Activated naive CD4-positive, alpha-beta T cell treated with anti-CD3 and anti-CD28 coated beads, Interleukin-2, amount 10 ng/mL, durations not matched to agents 7 days and 5 days (primary cell): ENCODE measurements around the gene CDH6.

Experiments
- CTCF ChIA-PET: fragments of 350-600 bp; sonication (Branson Sonifier 250); formaldehyde crosslinking; loops from one replicate; lab custom pipeline; 2021; ENCODE audit warnings: antibody characterized with exemption; lab: Charles Lee
- DNase-seq: peaks from one replicate; pipeline ENCODE4 v3.0.0-alpha.2; 2020
- H3K27ac Mint-ChIP-seq: one replicate; pipeline ENCODE4 v1.8.0; 2021; ENCODE audit warnings: mild to moderate bottlenecking, moderate library complexity, mixed read lengths
- H3K27me3 Mint-ChIP-seq: one replicate; pipeline ENCODE4 v1.8.0; 2021; ENCODE audit warnings: mild to moderate bottlenecking, mixed read lengths
- H3K36me3 Mint-ChIP-seq: one replicate; pipeline ENCODE4 v1.8.0; 2021; ENCODE audit warnings: mixed read lengths
- H3K4me1 Mint-ChIP-seq: one replicate; pipeline ENCODE4 v1.8.0; 2021; ENCODE audit warnings: mixed read lengths
- H3K4me3 Mint-ChIP-seq: one replicate; pipeline ENCODE4 v1.8.0; 2021; ENCODE audit warnings: mild to moderate bottlenecking, moderate library complexity, mixed read lengths
- H3K9me3 Mint-ChIP-seq: one replicate; pipeline ENCODE4 v1.8.0; 2021; ENCODE audit warnings: mixed read lengths

Gene CDH6

DNA sequence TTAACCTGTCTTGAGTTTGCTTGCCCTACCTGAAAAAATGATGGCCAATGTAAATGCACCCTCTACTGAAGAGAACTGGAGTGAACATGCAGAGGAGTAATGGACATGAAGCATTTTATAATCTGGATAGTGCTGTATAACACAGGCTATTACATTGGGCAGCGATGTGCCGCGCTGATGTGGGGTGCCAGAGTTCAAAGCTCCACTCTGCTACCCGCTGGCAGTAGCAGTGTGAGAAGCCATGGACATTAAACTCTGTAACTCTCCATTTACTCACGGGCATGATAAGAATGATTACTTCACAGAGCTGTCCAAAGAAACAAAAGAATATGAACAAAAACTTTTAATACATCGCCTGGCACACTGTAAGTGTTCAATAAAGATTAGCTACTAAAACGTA lies 7.5 kb upstream of the CDH6 start:
- no peaks in the 10 kb centered on the region for H3K27me3 Mint-ChIP-seq
- H3K4me1 Mint-ChIP-seq: no peaks in the 10 kb centered on the region
- H3K27ac Mint-ChIP-seq: no peak overlapping the region
- no peaks in the 10 kb centered on the region for H3K36me3 Mint-ChIP-seq
- CTCF ChIA-PET: interaction anchor here (0.6 to 1.8 kb wide), 3 partner anchors 28 to 205 kb away, joined by 3 to 6 read pairs (median 5); no protein-coding TSS in a partner anchor
- no peak for DNase-seq
- H3K4me3 Mint-ChIP-seq: no peak overlapping the region
- H3K9me3 Mint-ChIP-seq: no peaks in the 10 kb centered on the region

DNA sequence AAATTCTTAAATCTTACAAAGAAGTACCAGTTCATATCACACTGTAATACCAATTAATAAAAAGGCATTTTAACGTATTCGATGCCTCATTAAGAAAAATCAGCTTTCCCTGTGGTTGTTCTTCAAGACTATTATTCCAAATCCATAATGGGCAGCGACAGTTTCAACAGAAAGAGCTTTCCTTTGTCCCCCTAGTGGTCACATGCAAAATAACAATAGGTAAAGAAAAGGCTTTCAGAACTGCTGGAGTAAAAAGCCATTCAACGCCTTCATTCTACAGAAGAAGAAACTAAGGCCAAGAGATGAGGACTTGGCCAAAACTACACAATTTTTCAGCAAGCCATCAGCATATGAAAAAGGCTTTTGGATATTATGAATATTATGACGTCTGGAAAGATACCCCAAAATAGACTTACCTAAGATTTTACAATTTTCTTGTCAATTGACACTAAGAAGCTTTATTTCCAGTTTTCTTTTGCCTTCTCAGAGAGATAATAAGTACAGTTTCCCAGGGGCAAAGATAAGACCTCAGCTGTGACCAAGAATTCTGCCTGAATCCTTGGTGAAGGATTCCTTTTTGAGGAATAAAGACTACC lies 6.7 kb upstream of the CDH6 start:
- Mint-ChIP-seq H3K27ac (no peak overlapping the region), H3K4me1 (no peaks in the 10 kb centered on the region), H3K36me3 (no peaks in the 10 kb centered on the region), H3K4me3 (no peak overlapping the region), H3K9me3 (no peaks in the 10 kb centered on the region), H3K27me3 (no peaks in the 10 kb centered on the region)
- no peak for DNase-seq
- CTCF ChIA-PET: interaction anchor here (0.9 to 1.8 kb wide), 2 partner anchors 28 to 45 kb away, joined by 3 to 6 read pairs; no protein-coding TSS in a partner anchor

- Mint-ChIP-seq H3K4me1 (no peaks in the 10 kb centered on the region), H3K27me3 (peaks cover 5% of the 10 kb centered on the region), H3K9me3 (no peaks in the 10 kb centered on the region), H3K4me3 (no peak overlapping the region), H3K36me3 (no peaks in the 10 kb centered on the region), H3K27ac (no peak overlapping the region)
- CTCF ChIA-PET: no interaction called here
- no peak for DNase-seq
These were observed 5.9 kb upstream of the CDH6 start for GRCh38 chr5:31187591-31187990.

DNA sequence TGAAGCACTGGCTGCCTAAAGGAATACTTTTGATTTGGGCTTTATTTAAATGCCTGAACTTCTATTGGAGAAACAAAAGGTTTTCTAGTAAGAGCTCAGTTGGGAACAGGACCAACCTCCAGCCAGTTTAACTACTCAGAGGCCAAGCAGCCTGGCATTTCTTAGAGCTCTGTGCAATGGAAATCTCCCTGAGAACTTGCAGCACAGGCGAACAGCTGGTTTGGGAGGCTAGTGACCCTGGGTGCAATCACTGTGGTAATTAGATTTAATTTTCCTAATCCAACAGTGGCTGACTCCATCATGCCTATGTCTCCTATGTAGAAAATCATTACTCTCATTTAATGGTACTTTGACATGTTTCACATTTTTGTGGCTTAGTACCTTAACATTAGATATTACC lies 1.0 kb upstream of the CDH6 start:
- DNase-seq: no peak
- no peak overlapping the region for H3K27ac Mint-ChIP-seq
- peaks cover 1% of the 10 kb centered on the region for H3K36me3 Mint-ChIP-seq
- peaks cover 40% of the 10 kb centered on the region for H3K27me3 Mint-ChIP-seq
- CTCF ChIA-PET: no interaction called here
- H3K9me3 Mint-ChIP-seq: no peaks in the 10 kb centered on the region
- H3K4me3 Mint-ChIP-seq: no peak overlapping the region
- H3K4me1 Mint-ChIP-seq: peaks cover 3% of the 10 kb centered on the region

- no peak overlapping the region for H3K4me3 Mint-ChIP-seq
- H3K27me3 Mint-ChIP-seq: peaks cover 40% of the 10 kb centered on the region
- CTCF ChIA-PET: no interaction called here
- peaks cover 1% of the 10 kb centered on the region for H3K36me3 Mint-ChIP-seq
- H3K27ac Mint-ChIP-seq: no peak overlapping the region
- H3K9me3 Mint-ChIP-seq: no peaks in the 10 kb centered on the region
- DNase-seq: no peak
- peaks cover 3% of the 10 kb centered on the region for H3K4me1 Mint-ChIP-seq
These were observed 370 bp upstream of the CDH6 start for GRCh38 chr5:31193116-31193515.

- H3K4me3 Mint-ChIP-seq: no peak overlapping the region
These were observed 955 bp downstream of the CDH6 start for GRCh38 chr5:31194468-31194813.

GRCh38 chr5:31194892-31195555 lies 1.5 kb downstream of the CDH6 start:
- Mint-ChIP-seq H3K27me3 (peaks cover 40% of the 10 kb centered on the region), H3K9me3 (no peaks in the 10 kb centered on the region), H3K27ac (no peak overlapping the region), H3K4me3 (no peak overlapping the region), H3K36me3 (peaks cover 1% of the 10 kb centered on the region), H3K4me1 (peaks cover 3% of the 10 kb centered on the region)
- CTCF ChIA-PET: no interaction called here
- no peak for DNase-seq

More at GRCh38 chr5:31194468-31194813, 955 bp downstream of the CDH6 start:
- no peak overlapping the region for H3K27ac Mint-ChIP-seq
- peaks cover 1% of the 10 kb centered on the region for H3K36me3 Mint-ChIP-seq
- CTCF ChIA-PET: no interaction called here
- DNase-seq: no peak
- H3K4me1 Mint-ChIP-seq: peaks cover 3% of the 10 kb centered on the region
- H3K27me3 Mint-ChIP-seq: peaks cover 40% of the 10 kb centered on the region
- no peaks in the 10 kb centered on the region for H3K9me3 Mint-ChIP-seq

DNA sequence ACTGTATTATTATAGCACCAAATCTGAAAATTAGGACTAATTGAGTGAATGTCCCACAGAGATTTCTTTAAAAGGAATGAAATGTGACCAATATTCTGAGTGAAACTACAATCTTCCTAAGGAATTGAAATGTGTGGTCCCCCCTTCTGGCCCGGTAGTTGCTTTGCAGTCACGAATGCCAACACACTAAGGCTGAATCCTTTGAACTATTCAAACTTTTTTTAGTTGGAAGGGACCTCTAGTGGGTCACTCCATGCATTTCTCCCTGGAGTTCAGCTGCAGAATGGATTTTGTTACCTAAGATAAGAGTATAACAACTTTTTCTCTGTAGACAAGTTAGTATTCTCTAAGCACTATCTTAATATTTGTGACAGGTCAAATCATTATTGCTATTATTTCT lies 2.8 kb downstream of the CDH6 start:
- Mint-ChIP-seq H3K9me3 (no peaks in the 10 kb centered on the region), H3K27me3 (peaks cover 40% of the 10 kb centered on the region), H3K4me1 (peaks cover 3% of the 10 kb centered on the region), H3K4me3 (no peak overlapping the region), H3K36me3 (peaks cover 1% of the 10 kb centered on the region), H3K27ac (no peak overlapping the region)
- DNase-seq: no peak
- CTCF ChIA-PET: no interaction called here

GRCh38 chr5:31197183-31197582 lies 3.7 kb downstream of the CDH6 start:
- DNase-seq: no peak
- Mint-ChIP-seq H3K27ac (no peak overlapping the region), H3K4me3 (no peak overlapping the region), H3K9me3 (no peaks in the 10 kb centered on the region), H3K27me3 (peaks cover 40% of the 10 kb centered on the region), H3K4me1 (peaks cover 3% of the 10 kb centered on the region), H3K36me3 (peaks cover 1% of the 10 kb centered on the region)
- CTCF ChIA-PET: no interaction called here

DNA sequence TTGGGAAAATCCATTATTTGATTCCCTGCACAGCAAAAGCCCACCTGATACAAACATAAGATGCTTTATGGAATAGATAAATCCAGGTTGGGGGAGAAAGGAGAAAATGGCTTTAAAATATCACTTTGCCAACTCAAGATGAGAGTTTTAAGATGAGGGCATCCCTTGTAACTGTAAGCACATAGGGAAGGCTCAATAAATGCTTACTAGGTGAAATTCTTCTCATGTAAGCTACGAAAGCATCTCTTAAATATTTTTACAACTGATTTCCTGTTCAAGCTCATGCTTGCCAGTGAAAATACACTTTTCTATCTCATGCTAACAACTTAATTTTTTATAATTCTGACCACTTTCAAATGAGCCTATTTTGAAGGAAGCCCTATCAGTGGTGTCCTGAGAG lies 11.5 kb downstream of the CDH6 start:
- no peaks in the 10 kb centered on the region for H3K4me1 Mint-ChIP-seq

DNA sequence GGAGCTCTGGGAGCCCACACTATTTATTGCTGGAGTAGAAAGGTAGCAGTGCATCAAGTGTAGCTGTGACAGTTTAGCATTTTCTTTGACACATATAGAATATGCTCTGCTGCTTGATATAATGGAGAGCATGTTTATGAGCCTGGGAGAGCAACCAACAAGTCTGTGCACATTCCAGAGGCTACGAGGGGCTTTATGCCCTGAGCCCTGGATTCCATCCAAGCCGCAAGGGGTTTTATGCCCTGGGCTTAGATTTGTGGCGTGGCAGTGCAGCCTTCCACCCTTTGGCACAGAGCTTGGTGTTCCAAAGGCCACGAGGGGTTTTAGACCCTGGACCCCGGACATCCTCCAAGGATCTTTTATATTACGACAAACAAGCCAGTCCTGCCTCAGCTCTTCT lies 14.6 kb downstream of the CDH6 start:
- no peaks in the 10 kb centered on the region for H3K36me3 Mint-ChIP-seq
- no peak overlapping the region for H3K4me3 Mint-ChIP-seq
- CTCF ChIA-PET: no interaction called here
- no peak for DNase-seq
- H3K4me1 Mint-ChIP-seq: no peaks in the 10 kb centered on the region
- H3K27ac Mint-ChIP-seq: no peak overlapping the region
- H3K9me3 Mint-ChIP-seq: no peaks in the 10 kb centered on the region
- no peaks in the 10 kb centered on the region for H3K27me3 Mint-ChIP-seq

More for the DNA sequence above, 11.5 kb downstream of the CDH6 start:
- Mint-ChIP-seq H3K36me3 (no peaks in the 10 kb centered on the region), H3K27ac (no peak overlapping the region), H3K9me3 (no peaks in the 10 kb centered on the region), H3K4me3 (no peak overlapping the region), H3K27me3 (no peaks in the 10 kb centered on the region)
- CTCF ChIA-PET: no interaction called here
- no peak for DNase-seq

GRCh38 chr5:31209334-31209733 lies 15.8 kb downstream of the CDH6 start:
- Mint-ChIP-seq H3K36me3 (no peaks in the 10 kb centered on the region), H3K27ac (no peak overlapping the region), H3K9me3 (no peaks in the 10 kb centered on the region), H3K4me1 (no peaks in the 10 kb centered on the region), H3K4me3 (no peak overlapping the region), H3K27me3 (no peaks in the 10 kb centered on the region)
- DNase-seq: no peak
- CTCF ChIA-PET: no interaction called here

DNA sequence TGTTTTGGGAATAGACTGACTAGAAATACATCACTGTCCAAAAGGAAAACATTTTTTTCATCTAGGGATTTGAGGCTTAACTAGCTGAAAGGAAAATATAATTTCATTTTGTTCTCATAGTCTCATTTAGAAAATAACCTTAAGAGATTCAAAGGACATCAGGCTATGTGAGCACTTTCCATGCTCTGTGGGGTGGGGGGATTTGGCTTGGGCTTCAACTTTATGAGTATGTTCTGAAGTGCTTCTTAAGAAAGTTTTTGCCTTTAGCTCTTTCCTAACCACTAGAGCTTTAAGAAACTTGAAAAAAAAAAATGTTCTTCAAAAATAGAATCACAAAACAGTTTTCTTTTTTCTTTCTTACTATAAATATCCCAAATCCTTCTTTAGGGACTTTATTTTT lies 17.6 kb downstream of the CDH6 start:
- Mint-ChIP-seq H3K9me3 (no peaks in the 10 kb centered on the region), H3K27ac (no peak overlapping the region), H3K4me1 (no peaks in the 10 kb centered on the region), H3K36me3 (no peaks in the 10 kb centered on the region), H3K27me3 (no peaks in the 10 kb centered on the region), H3K4me3 (no peak overlapping the region)
- DNase-seq: no peak
- CTCF ChIA-PET: no interaction called here

DNA sequence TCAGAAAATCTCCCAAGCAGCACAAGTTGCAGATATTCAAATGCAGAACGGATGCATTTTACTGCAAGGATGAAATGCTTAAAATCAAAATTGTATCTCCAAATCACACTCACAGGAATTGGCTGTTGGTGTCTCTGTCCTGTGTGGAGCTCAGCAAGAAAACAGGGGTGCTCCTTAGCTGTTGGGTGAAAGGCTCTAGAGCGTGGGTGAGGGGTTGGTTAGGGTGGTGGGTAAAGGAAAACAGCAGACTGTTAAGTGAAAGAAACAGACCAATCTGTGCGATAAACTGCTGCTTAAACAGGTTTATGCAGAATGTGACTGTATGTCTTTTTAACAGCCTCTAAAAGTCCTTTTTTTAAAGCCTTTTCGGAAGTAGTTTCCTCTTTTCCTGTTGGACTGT lies 19.8 kb downstream of the CDH6 start:
- H3K36me3 Mint-ChIP-seq: no peaks in the 10 kb centered on the region
- CTCF ChIA-PET: no interaction called here

GRCh38 chr5:31213705-31214121 lies 20.2 kb downstream of the CDH6 start:
- Mint-ChIP-seq H3K4me3 (no peak overlapping the region), H3K36me3 (no peaks in the 10 kb centered on the region)
- CTCF ChIA-PET: no interaction called here

More for the DNA sequence above, 19.8 kb downstream of the CDH6 start:
- Mint-ChIP-seq H3K27ac (no peak overlapping the region), H3K27me3 (no peaks in the 10 kb centered on the region), H3K9me3 (no peaks in the 10 kb centered on the region), H3K4me3 (no peak overlapping the region), H3K4me1 (no peaks in the 10 kb centered on the region)
- no peak for DNase-seq

More at GRCh38 chr5:31213705-31214121, 20.2 kb downstream of the CDH6 start:
- no peak for DNase-seq
- Mint-ChIP-seq H3K27me3 (no peaks in the 10 kb centered on the region), H3K9me3 (no peaks in the 10 kb centered on the region), H3K4me1 (no peaks in the 10 kb centered on the region), H3K27ac (no peak overlapping the region)
